HG02870 (cell line): Measurements from ENCODE around the gene DCAKD.

Experiments
- ATAC-seq: cut with Tn5 transposase; IDR thresholded peaks from one replicate; pipeline ENCODE4 v1.9.1; 2021; ENCODE audit warnings: mild to moderate bottlenecking, moderate library complexity; ENCODE audit not compliant: unreplicated experiment

Gene DCAKD

GRCh38 chr17:44977814-44978550, 73.5 kb downstream of the DCAKD start:
- no peak for ATAC-seq

DNA sequence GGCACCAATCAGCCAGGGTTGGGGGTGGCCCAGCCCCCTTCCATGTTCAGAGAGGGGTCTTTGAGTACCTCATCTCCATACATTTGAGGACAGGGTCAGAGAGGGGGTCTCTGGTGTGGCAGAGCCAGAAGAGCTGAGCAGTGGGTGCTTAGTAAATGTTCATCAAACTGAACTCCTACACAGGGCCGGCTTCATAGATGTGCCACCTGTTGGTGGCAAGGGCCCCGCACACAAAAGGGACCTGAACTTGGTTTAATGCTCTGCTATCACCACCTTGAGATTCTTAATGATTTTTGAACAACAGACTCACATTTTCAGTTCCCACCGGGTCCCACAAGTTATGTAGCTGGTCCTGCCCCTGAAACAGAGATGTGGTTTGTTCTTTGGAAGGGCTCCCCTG, 74.4 kb downstream of the DCAKD start:
- no peak for ATAC-seq

DNA sequence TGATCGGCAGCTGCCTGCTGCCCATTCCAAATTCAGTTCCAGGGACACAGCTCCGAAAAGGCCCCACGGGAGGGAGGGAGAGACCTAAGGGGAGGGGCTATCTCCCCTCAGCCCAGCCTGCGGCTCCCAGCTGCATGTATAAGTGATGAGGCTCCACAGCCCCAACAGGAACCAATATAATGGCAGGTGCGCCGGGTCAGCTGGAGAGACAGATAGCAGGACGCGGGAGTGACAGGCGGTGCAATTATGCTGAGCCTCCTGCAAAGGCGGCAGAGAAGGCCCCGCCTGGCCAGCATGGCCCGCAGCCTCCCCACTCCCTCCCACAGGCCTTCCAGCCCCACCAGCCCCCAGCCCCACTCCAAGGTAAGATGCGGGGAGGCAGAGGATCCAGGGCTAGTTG, 75.2 kb downstream of the DCAKD start:
- ATAC-seq, result no peak
